DOHH2 (cell line): ENCODE data around the gene CYB5R2.

Experiments
- H3F3A ChIP-seq: fragments of 200-600 bp; sonication (generic), shearing (Covaris generic); 2 replicates; pipeline ENCODE4 v1.6.0; 2016; ENCODE audit warnings: antibody characterized with exemption, mild to moderate bottlenecking; ENCODE audit not compliant: control insufficient read depth, insufficient read depth
- H3K27ac ChIP-seq: fragments of 200-600 bp; sonication (generic); 2 replicates; pipeline ENCODE4 v1.5.1; 2014; ENCODE audit warnings: low read depth, mild to moderate bottlenecking, low read length, moderate library complexity
- H3K27me3 ChIP-seq: fragments of 200-600 bp; sonication (generic); 2 replicates; pipeline ENCODE4 v1.6.1; 2014; ENCODE audit warnings: mild to moderate bottlenecking, low read length, mixed read lengths; ENCODE audit not compliant: control insufficient read depth
- H3K36me3 ChIP-seq: fragments of 200-600 bp; sonication (generic); 2 replicates; pipeline ENCODE4 v1.6.1; 2014; ENCODE audit warnings: mild to moderate bottlenecking, low read length, moderate library complexity, mixed read lengths; ENCODE audit not compliant: control insufficient read depth
- H3K4me1 ChIP-seq: fragments of 200-600 bp; sonication (generic); 2 replicates; pipeline ENCODE4 v1.6.1; 2014; ENCODE audit warnings: mild to moderate bottlenecking, low read length, mixed read lengths; ENCODE audit not compliant: control insufficient read depth
- H3K4me2 ChIP-seq: fragments of 200-600 bp; sonication (generic); 2 replicates; pipeline ENCODE4 v1.6.0; 2014; ENCODE audit warnings: mild to moderate bottlenecking, low read length, moderate library complexity
- H3K4me3 ChIP-seq: fragments of 200-600 bp; sonication (generic); 2 replicates; pipeline ENCODE4 v1.5.1; 2014; ENCODE audit warnings: mild to moderate bottlenecking, low read length, mixed read lengths
- H3K79me2 ChIP-seq: fragments of 200-600 bp; sonication (generic); 2 replicates; pipeline ENCODE4 v1.6.1; 2014; ENCODE audit warnings: mild to moderate bottlenecking, low read length, mixed read lengths; ENCODE audit not compliant: control insufficient read depth
- H3K9me2 ChIP-seq: fragments of 200-600 bp; sonication (generic); replicated peaks from 2 replicates; pipeline ENCODE4 v1.6.1; 2014; ENCODE audit warnings: mild to moderate bottlenecking, low read length, mixed read lengths; ENCODE audit not compliant: control insufficient read depth
- H3K9me3 ChIP-seq: fragments of 200-600 bp; sonication (generic); 2 replicates; pipeline ENCODE4 v1.6.1; 2014; ENCODE audit warnings: antibody characterized with exemption, low read length, mixed read lengths; ENCODE audit not compliant: control insufficient read depth, insufficient read depth
- H4K20me1 ChIP-seq: fragments of 200-600 bp; sonication (generic); 2 replicates; pipeline ENCODE4 v1.6.0; 2014; ENCODE audit warnings: low read depth, mild to moderate bottlenecking, antibody characterized with exemption, low read length, moderate library complexity; ENCODE audit not compliant: control insufficient read depth, insufficient read depth
- CTCF ChIP-seq: fragments of 200-600 bp; sonication (generic); IDR thresholded peaks from one replicate; pipeline ENCODE4 v1.5.1; 2014; ENCODE audit warnings: antibody characterized with exemption, mild to moderate bottlenecking, low read depth, low read length; ENCODE audit not compliant: poor library complexity, severe bottlenecking
- EZH2phosphoT487 ChIP-seq: fragments of 200-600 bp; sonication (generic); IDR thresholded peaks from 2 replicates; pipeline ENCODE4 v1.6.1; 2017; ENCODE audit warnings: borderline replicate concordance, mild to moderate bottlenecking, antibody characterized with exemption, low read length, moderate library complexity, mixed read lengths

CYB5R2 gene

GRCh38 chr11:7646866-7647265 lies 26.4 kb downstream of the CYB5R2 start:
- H3K4me2 ChIP-seq: no peak overlapping the region
- H4K20me1 ChIP-seq: no peaks in the 10 kb centered on the region
- no peak overlapping the region for H3K27ac ChIP-seq
- no peaks in the 10 kb centered on the region for H3K27me3 ChIP-seq
- no peaks in the 10 kb centered on the region for H3K79me2 ChIP-seq
- peaks cover 8% of the 10 kb centered on the region; the same call in 1 of the 2 replicates for H3K36me3 ChIP-seq
- no peaks in the 10 kb centered on the region for H3F3A ChIP-seq
- H3K9me2 ChIP-seq: no peaks in the 10 kb centered on the region
- H3K4me1 ChIP-seq: no peaks in the 10 kb centered on the region
- H3K9me3 ChIP-seq: no peaks in the 10 kb centered on the region
- TF ChIP-seq EZH2phosphoT487 (no peak), CTCF (no peak)
- no peak overlapping the region for H3K4me3 ChIP-seq

- H3K9me2 ChIP-seq: no peaks in the 10 kb centered on the region
- H3K4me2 ChIP-seq: no peak overlapping the region
- H4K20me1 ChIP-seq: no peaks in the 10 kb centered on the region
- H3K36me3 ChIP-seq: peaks cover 8% of the 10 kb centered on the region; the same call in 1 of the 2 replicates
- no peaks in the 10 kb centered on the region for H3K4me1 ChIP-seq
- H3F3A ChIP-seq: no peaks in the 10 kb centered on the region
- H3K27ac ChIP-seq: no peak overlapping the region
- H3K79me2 ChIP-seq: no peaks in the 10 kb centered on the region
- no peaks in the 10 kb centered on the region for H3K27me3 ChIP-seq
- no peak for TF ChIP-seq EZH2phosphoT487
- no peak for TF ChIP-seq CTCF
- no peak overlapping the region for H3K4me3 ChIP-seq
- H3K9me3 ChIP-seq: no peaks in the 10 kb centered on the region
These were observed 28.1 kb downstream of the CYB5R2 start for GRCh38 chr11:7645206-7645605.

GRCh38 chr11:7643314-7643713 lies 30.0 kb downstream of the CYB5R2 start:
- Histone ChIP-seq H3K4me2 (no peak overlapping the region), H3K4me3 (no peak overlapping the region), H3K27me3 (no peaks in the 10 kb centered on the region), H3K9me2 (no peaks in the 10 kb centered on the region), H3K4me1 (peaks cover 12% of the 10 kb centered on the region), H3F3A (no peaks in the 10 kb centered on the region), H4K20me1 (no peaks in the 10 kb centered on the region), H3K27ac (no peak overlapping the region), H3K9me3 (no peaks in the 10 kb centered on the region), H3K36me3 (peaks cover under 1% of the 10 kb centered on the region; the same call in 1 of the 2 replicates), H3K79me2 (no peaks in the 10 kb centered on the region)
- TF ChIP-seq CTCF (no peak), EZH2phosphoT487 (no peak)
